H1 (cell line): Measurements from ENCODE around the gene APEH. TPM values are rescaled to one million over a fixed set of nuclear protein-coding genes. Genes with fewer than 3 reads are reported as not detected.

Experiments
- GTF2F1 ChIP-seq: IDR thresholded peaks from 2 replicates; pipeline ENCODE4 v1.6.1; 2012; ENCODE audit warnings: low read depth, low read length, improper control_type of control experiment, borderline replicate concordance
- MAFK ChIP-seq: IDR thresholded peaks from 2 replicates; pipeline ENCODE4 v1.6.1; 2012; ENCODE audit warnings: low read depth, mild to moderate bottlenecking, improper control_type of control experiment, low read length
- PHF8 ChIP-seq: fragments of 200-600 bp; sonication (generic); conservative IDR thresholded peaks from 2 replicates; pipeline ENCODE4 v1.7.1; 2012; ENCODE audit warnings: low read depth, mild to moderate bottlenecking, inconsistent platforms, low read length, moderate library complexity
- POLR2A ChIP-seq, 2 experiments: IDR thresholded peaks; 1 replicate in 1 of 2; 2 replicates in 1 of 2; pipeline ENCODE4 v1.6.1; 2011; ENCODE audit warnings: low read depth in 2 of 2, low read length in 2 of 2, mild to moderate bottlenecking in 2 of 2; ENCODE audit errors: control extremely low read depth in 1 of 2
- POLR2AphosphoS5 ChIP-seq: IDR thresholded peaks from 2 replicates; pipeline ENCODE4 v1.6.1; 2011; ENCODE audit warnings: low read depth, low read length
- TCF12 ChIP-seq: IDR thresholded peaks from 2 replicates; pipeline ENCODE4 v1.6.1; 2011; ENCODE audit warnings: low read depth, mild to moderate bottlenecking, low read length
- polyA plus RNA-seq, 7 experiments: library from polyadenylated mRNA; depleted of rRNA in 3 of 7; stranded (reverse) in 5 of 7; unstranded in 2 of 7; fragments of >200 nt in 5 of 7; fragments of 200-250 nt in 2 of 7; gene quantifications; 1 replicate in 5 of 7; 2 replicates in 1 of 7; 4 replicates in 1 of 7; pipeline versions ENCODE4 v1.2.1 to v1.2.3, GENCODE V29; 2011 to 2013; ENCODE audit warnings: missing spikeins in 2 of 7, mixed read lengths in 2 of 7
- total RNA-seq: library from RNA; stranded (reverse); fragmentation: NEBNext Ultra II Directional; extraction: Animal tissue kit (Norgen Biotek cat#: 25700); gene quantifications from 2 replicates; pipeline ENCODE4 v1.2.1, GENCODE V29; 2021
- TF ChIP-seq, protein P1 (sequence below): fragments of 300-600 bp; sonication (generic); IDR thresholded peaks from 2 replicates; pipeline ENCODE4 v1.7.1; 2012; ENCODE audit warnings: low read length, moderate library complexity, mild to moderate bottlenecking, inconsistent platforms; ENCODE audit not compliant: insufficient replicate concordance

Gene APEH
- total and polyA plus RNA-seq, 2 of the 8 experiments (the other 6 are each of a cell fraction or from before 2014, with no cell fraction given) = 222 to 260 TPM

DNA sequence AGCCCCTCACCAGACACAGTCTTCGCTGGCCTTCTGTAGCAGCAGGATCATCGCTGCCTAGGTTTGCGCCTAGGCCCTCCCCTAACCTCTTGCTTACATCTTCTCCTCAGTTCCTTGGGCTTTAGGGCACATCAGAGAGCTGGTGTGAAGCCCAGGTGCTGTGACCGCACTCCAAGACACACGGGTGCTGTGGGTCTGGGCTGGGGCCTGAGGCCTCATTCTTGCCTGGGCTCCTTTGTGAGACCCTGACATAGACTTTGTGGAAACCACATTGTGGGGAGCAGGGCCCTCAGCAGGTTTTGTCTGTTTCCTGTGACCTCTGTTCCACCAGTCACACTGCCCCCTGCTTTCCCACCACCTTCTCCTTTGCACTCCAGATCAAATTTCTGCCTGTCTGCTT lies 37.3 kb downstream of the APEH start (continued):
- TF ChIP-seq, protein P1, sequence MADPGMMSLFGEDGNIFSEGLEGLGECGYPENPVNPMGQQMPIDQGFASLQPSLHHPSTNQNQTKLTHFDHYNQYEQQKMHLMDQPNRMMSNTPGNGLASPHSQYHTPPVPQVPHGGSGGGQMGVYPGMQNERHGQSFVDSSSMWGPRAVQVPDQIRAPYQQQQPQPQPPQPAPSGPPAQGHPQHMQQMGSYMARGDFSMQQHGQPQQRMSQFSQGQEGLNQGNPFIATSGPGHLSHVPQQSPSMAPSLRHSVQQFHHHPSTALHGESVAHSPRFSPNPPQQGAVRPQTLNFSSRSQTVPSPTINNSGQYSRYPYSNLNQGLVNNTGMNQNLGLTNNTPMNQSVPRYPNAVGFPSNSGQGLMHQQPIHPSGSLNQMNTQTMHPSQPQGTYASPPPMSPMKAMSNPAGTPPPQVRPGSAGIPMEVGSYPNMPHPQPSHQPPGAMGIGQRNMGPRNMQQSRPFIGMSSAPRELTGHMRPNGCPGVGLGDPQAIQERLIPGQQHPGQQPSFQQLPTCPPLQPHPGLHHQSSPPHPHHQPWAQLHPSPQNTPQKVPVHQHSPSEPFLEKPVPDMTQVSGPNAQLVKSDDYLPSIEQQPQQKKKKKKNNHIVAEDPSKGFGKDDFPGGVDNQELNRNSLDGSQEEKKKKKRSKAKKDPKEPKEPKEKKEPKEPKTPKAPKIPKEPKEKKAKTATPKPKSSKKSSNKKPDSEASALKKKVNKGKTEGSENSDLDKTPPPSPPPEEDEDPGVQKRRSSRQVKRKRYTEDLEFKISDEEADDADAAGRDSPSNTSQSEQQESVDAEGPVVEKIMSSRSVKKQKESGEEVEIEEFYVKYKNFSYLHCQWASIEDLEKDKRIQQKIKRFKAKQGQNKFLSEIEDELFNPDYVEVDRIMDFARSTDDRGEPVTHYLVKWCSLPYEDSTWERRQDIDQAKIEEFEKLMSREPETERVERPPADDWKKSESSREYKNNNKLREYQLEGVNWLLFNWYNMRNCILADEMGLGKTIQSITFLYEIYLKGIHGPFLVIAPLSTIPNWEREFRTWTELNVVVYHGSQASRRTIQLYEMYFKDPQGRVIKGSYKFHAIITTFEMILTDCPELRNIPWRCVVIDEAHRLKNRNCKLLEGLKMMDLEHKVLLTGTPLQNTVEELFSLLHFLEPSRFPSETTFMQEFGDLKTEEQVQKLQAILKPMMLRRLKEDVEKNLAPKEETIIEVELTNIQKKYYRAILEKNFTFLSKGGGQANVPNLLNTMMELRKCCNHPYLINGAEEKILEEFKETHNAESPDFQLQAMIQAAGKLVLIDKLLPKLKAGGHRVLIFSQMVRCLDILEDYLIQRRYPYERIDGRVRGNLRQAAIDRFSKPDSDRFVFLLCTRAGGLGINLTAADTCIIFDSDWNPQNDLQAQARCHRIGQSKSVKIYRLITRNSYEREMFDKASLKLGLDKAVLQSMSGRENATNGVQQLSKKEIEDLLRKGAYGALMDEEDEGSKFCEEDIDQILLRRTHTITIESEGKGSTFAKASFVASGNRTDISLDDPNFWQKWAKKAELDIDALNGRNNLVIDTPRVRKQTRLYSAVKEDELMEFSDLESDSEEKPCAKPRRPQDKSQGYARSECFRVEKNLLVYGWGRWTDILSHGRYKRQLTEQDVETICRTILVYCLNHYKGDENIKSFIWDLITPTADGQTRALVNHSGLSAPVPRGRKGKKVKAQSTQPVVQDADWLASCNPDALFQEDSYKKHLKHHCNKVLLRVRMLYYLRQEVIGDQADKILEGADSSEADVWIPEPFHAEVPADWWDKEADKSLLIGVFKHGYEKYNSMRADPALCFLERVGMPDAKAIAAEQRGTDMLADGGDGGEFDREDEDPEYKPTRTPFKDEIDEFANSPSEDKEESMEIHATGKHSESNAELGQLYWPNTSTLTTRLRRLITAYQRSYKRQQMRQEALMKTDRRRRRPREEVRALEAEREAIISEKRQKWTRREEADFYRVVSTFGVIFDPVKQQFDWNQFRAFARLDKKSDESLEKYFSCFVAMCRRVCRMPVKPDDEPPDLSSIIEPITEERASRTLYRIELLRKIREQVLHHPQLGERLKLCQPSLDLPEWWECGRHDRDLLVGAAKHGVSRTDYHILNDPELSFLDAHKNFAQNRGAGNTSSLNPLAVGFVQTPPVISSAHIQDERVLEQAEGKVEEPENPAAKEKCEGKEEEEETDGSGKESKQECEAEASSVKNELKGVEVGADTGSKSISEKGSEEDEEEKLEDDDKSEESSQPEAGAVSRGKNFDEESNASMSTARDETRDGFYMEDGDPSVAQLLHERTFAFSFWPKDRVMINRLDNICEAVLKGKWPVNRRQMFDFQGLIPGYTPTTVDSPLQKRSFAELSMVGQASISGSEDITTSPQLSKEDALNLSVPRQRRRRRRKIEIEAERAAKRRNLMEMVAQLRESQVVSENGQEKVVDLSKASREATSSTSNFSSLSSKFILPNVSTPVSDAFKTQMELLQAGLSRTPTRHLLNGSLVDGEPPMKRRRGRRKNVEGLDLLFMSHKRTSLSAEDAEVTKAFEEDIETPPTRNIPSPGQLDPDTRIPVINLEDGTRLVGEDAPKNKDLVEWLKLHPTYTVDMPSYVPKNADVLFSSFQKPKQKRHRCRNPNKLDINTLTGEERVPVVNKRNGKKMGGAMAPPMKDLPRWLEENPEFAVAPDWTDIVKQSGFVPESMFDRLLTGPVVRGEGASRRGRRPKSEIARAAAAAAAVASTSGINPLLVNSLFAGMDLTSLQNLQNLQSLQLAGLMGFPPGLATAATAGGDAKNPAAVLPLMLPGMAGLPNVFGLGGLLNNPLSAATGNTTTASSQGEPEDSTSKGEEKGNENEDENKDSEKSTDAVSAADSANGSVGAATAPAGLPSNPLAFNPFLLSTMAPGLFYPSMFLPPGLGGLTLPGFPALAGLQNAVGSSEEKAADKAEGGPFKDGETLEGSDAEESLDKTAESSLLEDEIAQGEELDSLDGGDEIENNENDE = no peak
- TF ChIP-seq PHF8 (no peak), POLR2AphosphoS5 (no peak), POLR2A (IDR thresholded peaks at IDR 0.05; ENCODE audit: control extremely low read depth in 1 of 2, low read depth in 2 of 2, low read length in 2 of 2) (no peak), GTF2F1 (no peak), MAFK (no peak), TCF12 (no peak)
